Measurements from ENCODE around the gene ATXN7L3.

The ATXN7L3 gene

GRCh38 chr17:44200478-44201155 is 933 bp upstream of the ATXN7L3 start:
- DNase-seq (no peak), ATAC-seq (no peak)

GRCh38 chr17:44198721-44199552 is 747 bp downstream of the ATXN7L3 start:
- ATAC-seq (peak; percentile 11), DNase-seq (peak; percentile 66)

GRCh38 chr17:44197980-44198720 is 1.5 kb downstream of the ATXN7L3 start:
- peak; percentile 17 for ATAC-seq
- peak; percentile 52 for DNase-seq

GRCh38 chr17:44197107-44197506 is 2.6 kb downstream of the ATXN7L3 start:
- ATAC-seq, result no peak
- DNase-seq, result no peak

GRCh38 chr17:44193326-44194084 is 6.2 kb downstream of the ATXN7L3 start:
- ATAC-seq, result no peak
- no peak for DNase-seq

GRCh38 chr17:44192750-44193149 is 6.9 kb downstream of the ATXN7L3 start:
- no peak for ATAC-seq
- no peak for DNase-seq

- no peak for ATAC-seq
- no peak for DNase-seq
These were observed 7.7 kb downstream of the ATXN7L3 start for GRCh38 chr17:44191941-44192496.

- ATAC-seq, result no peak
- no peak for DNase-seq
These were observed 8.3 kb downstream of the ATXN7L3 start for GRCh38 chr17:44191369-44191768.

- no peak for DNase-seq
- ATAC-seq, result no peak
These were observed 9.2 kb downstream of the ATXN7L3 start for GRCh38 chr17:44190481-44190880.

GRCh38 chr17:44188576-44189403 is 10.9 kb downstream of the ATXN7L3 start:
- DNase-seq (no peak), ATAC-seq (no peak)

- ATAC-seq (peak; percentile 60), DNase-seq (no peak)
These were observed 12.4 kb downstream of the ATXN7L3 start for GRCh38 chr17:44187131-44187899.

- ATAC-seq, result peak; percentile 90
- peak; percentile 100 for DNase-seq
These were observed 13.2 kb downstream of the ATXN7L3 start, which contains the start of gene TMUB2 for GRCh38 chr17:44186307-44187130. Gene TMUB2, plus strand, starts transcription at chr17:44186972. Its CDS starts 737 bp downstream, at chr17:44187709.

- DNase-seq (no peak), ATAC-seq (no peak)
These were observed 15.4 kb downstream of the ATXN7L3 start for GRCh38 chr17:44184212-44184810.

- ATAC-seq, result no peak
- DNase-seq, result no peak
These were observed 16.7 kb downstream of the ATXN7L3 start for GRCh38 chr17:44183024-44183423.

- DNase-seq (no peak), ATAC-seq (no peak)
These were observed 21.6 kb downstream of the ATXN7L3 start for GRCh38 chr17:44178133-44178532.

GRCh38 chr17:44177640-44178039 is 22.0 kb downstream of the ATXN7L3 start:
- ATAC-seq (no peak), DNase-seq (no peak)

GRCh38 chr17:44176671-44177501 is 22.8 kb downstream of the ATXN7L3 start:
- peak; percentile 37 for ATAC-seq
- no peak for DNase-seq

- no peak for ATAC-seq
- DNase-seq, result no peak
These were observed 23.4 kb downstream of the ATXN7L3 start for GRCh38 chr17:44176257-44176656.

Measured in stimulated activated naive CD8-positive, alpha-beta T cell treated with anti-CD3 and anti-CD28 coated beads, Interleukin-15, Interleukin-2, amounts not matched to agents 100 U/mL and 50 U/mL, for 24 hours (primary cell).